Measurements from ENCODE around the gene OCA2. TPM values are rescaled to one million over a fixed set of nuclear protein-coding genes. Genes with fewer than 3 reads are reported as not detected.

The OCA2 gene
- total RNA-seq, 1 donor from 2014 or later, result not detected

- DNase-seq (ENCODE audit: low read depth in 2 of 2), result no peak
Measured at GRCh38 chr15:28080386-28080785, 18.7 kb downstream of the OCA2 start.

DNA sequence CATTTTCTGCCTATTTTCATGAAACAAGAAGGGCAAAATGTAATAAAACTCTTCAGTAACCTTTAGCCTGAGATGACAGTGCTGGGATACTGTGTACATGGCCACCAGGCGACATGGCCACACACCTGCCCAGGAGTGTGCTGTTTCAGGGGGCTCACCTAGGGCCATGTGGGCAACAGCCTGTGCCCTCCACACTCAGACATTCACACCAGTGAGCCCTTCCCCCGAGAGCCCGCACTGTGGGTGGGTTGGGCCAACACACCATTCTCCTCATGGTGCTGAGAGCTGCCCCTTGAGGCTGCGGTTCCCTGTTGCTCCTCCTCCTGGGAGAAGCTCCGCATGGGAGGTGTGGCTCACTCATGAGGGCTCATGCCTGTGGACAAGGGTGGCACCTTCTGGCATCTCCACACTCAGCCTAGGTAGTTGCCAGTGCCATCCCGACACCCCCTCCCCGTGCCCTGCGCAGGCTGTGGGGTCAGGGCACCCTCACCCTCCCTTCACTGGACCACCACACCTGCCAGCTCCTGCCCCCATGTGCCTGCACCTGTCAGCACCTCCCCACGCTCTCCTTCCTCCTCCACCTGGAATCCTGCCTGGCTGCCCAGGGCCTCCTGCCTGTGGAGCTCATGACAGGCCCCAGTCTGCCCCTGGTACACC, 19.7 kb downstream of the OCA2 start:
- DNase-seq (ENCODE audit: low read depth in 2 of 2), result no peak

DNA sequence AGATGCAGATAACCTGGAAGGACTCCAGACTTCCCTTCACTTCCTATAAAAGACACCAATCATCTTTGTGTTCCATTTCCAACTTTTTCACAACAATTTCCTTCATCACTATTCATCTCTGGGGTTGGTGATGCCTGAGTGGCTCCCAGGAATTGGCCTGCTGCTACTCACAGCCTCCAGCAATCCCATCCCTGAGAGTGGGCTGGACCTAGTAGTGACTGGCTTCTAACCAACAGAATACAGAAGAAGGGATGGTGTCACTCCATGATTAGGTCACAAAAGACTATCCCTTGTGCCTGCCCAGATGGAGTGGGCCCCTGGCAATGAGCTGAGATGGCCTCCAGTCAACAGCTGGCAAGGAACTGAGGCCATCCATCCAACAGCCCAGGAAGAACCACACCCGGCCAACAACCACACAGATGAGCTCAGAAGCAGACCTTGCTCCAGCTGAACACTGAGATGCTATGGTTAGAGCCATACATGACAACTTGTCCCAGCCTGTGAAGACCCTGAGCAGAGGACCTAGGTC, 20.9 kb downstream of the OCA2 start:
- no peak for DNase-seq (ENCODE audit: low read depth in 2 of 2)

DNA sequence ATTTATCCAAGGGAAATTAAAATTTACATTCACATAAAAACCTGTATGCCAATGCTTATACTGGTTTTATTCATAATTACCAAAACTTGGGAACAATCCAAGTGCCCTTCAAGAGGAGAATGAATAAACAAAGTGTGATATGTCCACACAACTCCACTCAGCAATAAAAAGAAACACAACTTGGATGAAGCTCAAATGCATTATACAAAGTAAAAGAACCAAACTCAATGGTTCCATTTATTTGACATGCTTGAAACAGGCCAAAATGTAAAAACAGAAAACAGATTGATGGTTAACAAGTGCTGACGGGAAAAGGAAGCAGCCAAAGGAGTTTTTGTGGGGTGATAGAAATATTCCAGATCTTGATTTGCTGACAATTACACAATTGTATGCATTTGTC, 23.5 kb downstream of the OCA2 start:
- DNase-seq (ENCODE audit: low read depth in 2 of 2), result no peak

- DNase-seq (ENCODE audit: low read depth in 2 of 2), result no peak
Measured at GRCh38 chr15:28068930-28069329, 30.2 kb downstream of the OCA2 start.

DNA sequence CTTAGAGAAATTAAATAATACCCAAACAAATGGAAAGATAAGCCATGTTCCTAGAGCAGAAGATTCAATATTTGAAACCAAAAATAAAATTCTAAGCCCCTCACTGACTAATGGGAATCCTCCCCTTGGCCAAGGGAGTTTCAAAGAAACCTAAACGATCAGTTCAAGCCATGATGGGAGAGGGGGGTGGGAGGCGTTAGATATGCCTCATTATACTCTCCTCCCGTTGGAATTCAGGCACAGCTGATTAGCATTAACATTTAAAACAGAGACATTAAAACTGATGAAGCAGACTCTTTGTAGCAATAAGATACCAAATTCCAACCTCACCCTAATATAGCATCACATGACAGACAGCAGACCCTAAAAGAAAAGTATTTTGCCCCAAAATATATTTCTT, 32.9 kb downstream of the OCA2 start:
- DNase-seq (ENCODE audit: low read depth in 2 of 2), result no peak

DNA sequence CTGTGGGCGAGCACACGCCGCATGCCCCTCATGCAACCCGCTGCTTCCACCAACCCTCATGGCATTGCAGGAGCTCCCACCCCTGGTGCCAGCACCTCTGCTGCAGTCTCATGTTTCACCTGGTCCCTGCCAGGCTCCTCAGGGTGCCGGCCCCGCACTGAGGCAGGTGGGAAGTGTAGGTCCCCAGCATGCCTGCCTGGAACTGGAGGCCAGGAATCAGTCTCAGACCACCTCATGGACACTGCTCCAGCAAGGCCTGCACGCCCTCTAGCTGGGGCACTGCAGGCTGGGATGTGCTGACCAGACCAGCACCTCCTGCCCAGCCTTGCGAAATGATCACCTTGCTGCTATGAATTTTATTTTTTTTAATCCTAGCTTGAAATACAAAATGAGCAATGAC, 39.1 kb downstream of the OCA2 start:
- DNase-seq (ENCODE audit: low read depth in 2 of 2), result no peak

GRCh38 chr15:28058082-28058481, 41.0 kb downstream of the OCA2 start:
- DNase-seq (ENCODE audit: low read depth in 2 of 2), result no peak

DNA sequence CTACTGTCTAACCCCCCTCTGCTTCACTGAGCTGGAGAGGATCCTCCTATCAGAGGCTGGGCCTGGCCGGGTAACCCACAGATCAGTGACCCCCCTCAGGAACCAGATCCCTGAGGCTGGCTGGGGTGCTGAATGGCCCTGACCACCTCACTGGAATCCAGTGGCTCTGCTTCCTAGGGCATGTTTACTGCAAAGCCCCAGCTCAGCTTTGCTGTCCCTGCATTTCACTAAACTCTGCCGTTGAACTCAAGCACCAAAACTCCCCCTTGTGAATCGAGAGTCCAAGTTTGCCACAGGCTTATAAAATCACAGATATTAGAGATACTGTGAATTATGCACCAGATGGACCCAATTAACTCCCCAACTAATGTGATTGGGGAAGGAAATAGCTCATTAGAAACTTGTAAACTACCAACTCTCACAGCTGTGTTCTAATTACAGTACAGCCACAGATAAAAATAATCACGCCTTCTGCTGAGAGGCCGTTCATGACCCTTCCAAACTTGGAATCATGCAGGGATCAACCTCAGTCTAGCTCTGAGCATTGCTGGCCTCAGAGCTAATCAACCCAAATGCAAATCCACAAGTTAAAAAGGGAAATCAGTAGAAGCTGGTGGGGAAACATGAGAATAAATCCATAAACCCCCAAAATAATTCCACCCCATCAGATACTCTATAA, 47.0 kb downstream of the OCA2 start:
- DNase-seq (ENCODE audit: low read depth in 2 of 2), result no peak

DNA sequence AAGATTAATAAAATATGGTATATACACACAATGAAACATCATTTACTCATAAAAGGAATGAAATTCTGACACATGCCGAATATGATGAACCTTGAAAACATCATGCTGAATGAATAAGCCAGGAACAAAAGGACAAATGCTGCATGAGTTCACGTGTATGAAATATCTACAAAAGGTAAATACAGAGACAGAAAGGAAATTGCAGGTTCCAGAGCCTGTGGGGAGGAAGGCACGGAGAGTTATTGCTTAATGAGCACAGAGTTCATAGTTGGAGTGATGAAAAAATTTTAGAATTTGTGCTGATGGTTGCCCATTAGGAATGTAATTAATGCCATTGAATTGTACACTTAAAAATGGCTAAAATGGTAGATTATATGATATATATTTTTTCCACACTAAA, 49.5 kb downstream of the OCA2 start:
- no peak for DNase-seq (ENCODE audit: low read depth in 2 of 2)

DNA sequence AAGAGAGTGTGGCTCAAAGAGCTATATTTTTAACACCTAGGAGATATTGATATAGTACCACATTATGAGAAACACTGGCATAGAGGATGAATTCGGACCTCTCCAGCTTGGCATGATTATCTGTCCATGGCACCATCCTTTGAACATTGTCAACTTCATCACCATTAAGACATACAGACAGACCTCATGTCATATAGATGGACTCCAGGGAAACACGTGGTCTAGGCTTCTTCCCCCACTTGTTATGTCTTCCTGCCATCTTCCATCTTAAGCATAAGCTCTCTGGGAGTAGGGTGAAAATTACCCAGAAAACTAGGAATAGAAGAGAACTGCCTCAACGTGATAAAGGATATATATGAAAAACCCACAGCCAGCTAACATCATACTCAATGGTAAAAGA, 51.8 kb downstream of the OCA2 start:
- no peak for DNase-seq (ENCODE audit: low read depth in 2 of 2)

DNA sequence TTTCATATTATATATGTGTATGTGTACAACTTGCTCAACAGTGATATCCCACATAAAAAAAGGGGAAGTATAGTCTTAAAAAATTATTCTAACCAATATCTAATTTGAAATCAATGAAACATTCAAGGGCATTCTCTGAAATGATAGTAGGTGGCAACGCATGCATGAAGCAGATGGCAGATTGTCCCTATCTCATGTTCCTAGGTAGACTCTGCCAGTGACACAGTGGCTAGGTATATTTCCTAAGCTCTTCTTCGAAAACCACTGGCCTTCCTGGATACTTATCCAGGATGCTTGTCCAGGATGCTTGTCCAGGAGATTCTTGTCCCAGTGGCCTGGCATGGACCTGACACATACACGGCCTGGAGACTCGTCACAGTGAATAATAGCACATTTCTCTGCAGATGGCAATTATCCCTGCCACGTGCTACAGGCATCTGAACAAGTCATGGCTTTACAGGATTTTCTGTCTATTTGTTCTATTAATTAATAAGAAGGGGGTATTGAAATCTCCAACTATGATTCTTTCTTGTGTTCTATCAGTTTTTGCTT, 54.9 kb downstream of the OCA2 start:
- DNase-seq (ENCODE audit: low read depth in 2 of 2), result no peak

GRCh38 chr15:28043691-28044091, 55.4 kb downstream of the OCA2 start:
- no peak for DNase-seq (ENCODE audit: low read depth in 2 of 2)

DNA sequence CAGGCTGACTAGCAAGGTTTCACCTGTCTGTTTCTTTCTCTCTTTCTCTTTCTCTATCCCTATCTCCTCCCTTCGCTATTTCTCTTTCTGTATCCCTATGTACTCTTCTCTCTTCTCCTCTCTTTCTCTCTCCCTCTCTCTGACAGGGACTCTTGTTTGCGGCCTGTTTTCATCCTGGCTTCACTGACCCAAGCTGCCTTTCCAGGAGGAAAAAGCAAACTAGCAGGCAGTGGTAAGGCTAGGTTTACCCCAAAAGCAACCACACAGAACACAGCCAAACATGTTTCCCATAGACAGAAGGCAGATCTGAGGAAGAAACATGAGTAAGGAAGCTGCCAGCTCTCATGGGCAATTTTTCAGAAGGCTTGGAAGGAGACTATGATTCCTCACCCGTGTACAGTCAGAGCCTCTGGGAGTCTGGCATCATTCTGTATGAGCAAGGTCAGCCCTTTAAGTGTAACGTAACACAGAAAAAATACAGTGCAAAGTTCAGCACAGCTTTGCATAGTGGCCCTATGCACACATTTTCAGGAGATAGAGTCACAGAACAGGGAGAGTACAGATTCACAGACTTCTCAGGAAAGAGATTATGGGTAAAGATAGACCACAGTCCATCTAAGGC, 61.0 kb downstream of the OCA2 start:
- DNase-seq (ENCODE audit: low read depth in 2 of 2), result no peak

DNA sequence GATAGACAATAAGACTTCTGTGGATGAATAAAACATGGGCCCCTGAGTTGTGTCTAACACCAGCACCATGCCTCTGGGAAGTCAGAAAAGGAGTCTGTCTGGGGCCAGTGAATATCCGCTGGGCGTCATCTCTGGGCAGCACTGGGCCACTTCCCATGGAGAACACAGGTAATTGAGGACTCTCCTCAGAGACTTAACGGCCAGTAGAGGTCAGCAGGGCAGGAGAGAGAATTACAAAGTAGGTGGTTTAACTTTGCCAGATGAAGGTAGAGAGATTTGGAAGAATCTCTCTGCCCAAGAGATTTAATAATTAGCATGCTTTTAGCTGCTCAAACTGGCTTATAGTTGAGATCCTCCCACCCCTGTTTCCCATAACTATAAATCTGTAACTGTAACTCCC, 65.7 kb downstream of the OCA2 start:
- DNase-seq (ENCODE audit: low read depth in 2 of 2), result no peak

DNA sequence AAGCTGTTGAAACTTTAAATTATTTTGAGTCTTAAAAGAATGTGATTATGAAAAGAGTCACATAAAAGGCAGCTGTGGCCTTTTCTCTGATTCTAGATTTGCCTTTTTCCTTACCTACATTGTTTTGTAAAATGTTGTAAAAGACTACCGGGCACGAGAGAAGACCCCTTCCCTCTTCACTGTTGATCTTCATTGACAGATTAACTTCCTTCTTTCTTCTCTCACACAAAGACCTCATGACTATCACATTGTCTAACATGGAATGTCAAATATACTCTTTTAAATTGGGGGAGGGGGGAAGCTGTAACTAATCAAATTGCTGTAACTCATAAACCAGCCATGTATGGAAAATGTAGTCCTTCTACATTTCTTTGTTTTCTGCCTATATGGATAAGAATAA, 68.3 kb downstream of the OCA2 start:
- DNase-seq (ENCODE audit: low read depth in 2 of 2), result no peak

GRCh38 chr15:28027714-28028076, 71.4 kb downstream of the OCA2 start:
- no peak for DNase-seq (ENCODE audit: low read depth in 2 of 2)

GRCh38 chr15:28026764-28027713, 72.1 kb downstream of the OCA2 start:
- no peak for DNase-seq (ENCODE audit: low read depth in 2 of 2)

DNA sequence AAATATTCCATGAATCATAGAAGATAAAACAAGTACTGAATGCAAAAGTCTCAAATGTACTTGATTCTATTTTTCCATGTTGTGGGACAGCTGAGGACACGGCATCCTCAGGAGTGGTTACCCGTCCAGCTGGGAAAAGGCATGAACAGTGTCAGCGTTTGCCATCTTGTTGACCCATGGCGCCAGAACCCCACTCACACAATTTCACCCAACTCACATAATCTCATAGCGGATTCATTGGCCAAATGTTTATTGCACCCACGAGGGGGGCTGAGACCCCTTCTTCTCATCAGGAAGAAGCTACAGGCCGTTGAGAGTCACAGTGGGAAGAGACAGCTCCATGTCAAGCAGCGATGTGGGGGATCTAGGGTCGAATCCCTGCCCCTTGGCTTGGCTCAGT, 72.9 kb downstream of the OCA2 start:
- DNase-seq (ENCODE audit: low read depth in 2 of 2), result no peak

DNA sequence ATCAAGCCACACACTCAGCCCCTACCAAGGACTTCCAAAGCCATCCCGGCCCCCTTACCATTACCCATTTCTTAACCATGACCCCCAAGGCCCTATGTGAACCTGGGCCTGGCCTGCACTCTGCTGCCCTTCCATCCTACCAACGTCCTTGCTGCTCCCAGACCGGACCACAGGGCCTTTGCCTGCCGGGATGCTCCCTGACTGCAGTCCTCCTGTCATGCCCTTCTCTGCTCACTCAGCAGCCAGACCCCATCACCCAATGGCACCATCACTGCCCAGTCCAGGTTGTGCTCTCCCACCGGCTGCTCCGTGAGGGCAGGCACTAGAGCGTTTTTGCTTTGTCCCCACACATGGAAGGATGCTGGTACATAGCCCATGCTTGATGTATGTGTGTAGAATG, 73.7 kb downstream of the OCA2 start:
- no peak for DNase-seq (ENCODE audit: low read depth in 2 of 2)

DNA sequence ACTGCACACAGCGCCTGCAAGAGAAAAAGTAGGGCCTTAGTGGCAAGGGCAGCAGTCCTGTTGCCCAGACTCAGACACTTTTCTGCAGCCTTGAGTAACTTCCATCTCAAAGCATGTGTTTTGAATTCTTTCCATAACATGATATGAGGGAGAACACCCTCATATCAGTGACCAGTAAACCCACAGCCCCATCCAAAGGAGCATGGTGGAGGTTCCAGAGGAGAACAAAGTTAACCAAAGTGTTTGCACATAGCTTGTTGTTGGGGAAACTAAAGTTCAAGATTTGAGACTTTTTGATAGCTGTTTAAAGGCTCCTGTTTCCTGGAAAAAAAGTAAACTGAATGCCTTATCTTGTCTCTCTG, 74.2 kb downstream of the OCA2 start:
- no peak for DNase-seq (ENCODE audit: low read depth in 2 of 2)
